GM18511 (cell line): Measurements from ENCODE around the gene PCDHB5.
"Not testable (repeated sequence)": the region's sequence is repeated elsewhere in the genome, so short reads cannot be mapped to it uniquely, and the experiment has no call there.

Experiments used
- ATAC-seq: cut with Tn5 transposase; IDR thresholded peaks from one replicate; pipeline ENCODE4 v1.9.1; 2021; ENCODE audit warnings: mild to moderate bottlenecking, moderate library complexity; ENCODE audit not compliant: unreplicated experiment

Gene PCDHB5

DNA sequence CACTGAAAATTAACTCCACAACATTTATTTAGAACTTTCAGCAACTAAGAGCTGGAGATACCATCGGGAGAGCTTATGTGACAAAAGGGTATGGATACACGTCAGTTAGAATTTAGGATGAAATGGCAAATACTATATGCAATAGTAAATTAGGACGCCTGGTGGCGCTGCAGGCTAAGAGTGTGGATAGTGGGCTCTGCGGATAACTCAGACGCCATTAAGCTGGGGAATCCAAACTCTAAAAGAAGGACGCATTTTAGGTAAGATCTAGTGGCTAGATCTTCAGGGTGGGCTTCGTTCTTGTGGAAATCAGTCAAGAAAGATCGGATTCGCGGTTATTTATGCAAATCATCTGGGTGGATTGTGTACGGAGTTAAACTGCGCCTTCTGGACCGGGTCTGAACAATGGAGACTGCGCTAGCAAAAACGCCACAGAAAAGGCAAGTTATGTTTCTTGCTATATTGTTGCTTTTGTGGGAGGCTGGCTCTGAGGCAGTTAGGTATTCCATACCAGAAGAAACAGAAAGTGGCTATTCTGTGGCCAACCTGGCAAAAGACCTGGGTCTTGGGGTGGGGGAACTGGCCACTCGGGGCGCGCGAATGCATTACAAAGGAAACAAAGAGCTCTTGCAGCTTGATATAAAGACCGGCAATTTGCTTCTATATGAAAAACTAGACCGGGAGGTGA, at the start of gene PCDHB5:
TSS of gene PCDHB5 (plus strand) at position 177 of the 688 bp plus-strand sequence. CDS start at position 406, 229 bp downstream.
- ATAC-seq: no peak

DNA sequence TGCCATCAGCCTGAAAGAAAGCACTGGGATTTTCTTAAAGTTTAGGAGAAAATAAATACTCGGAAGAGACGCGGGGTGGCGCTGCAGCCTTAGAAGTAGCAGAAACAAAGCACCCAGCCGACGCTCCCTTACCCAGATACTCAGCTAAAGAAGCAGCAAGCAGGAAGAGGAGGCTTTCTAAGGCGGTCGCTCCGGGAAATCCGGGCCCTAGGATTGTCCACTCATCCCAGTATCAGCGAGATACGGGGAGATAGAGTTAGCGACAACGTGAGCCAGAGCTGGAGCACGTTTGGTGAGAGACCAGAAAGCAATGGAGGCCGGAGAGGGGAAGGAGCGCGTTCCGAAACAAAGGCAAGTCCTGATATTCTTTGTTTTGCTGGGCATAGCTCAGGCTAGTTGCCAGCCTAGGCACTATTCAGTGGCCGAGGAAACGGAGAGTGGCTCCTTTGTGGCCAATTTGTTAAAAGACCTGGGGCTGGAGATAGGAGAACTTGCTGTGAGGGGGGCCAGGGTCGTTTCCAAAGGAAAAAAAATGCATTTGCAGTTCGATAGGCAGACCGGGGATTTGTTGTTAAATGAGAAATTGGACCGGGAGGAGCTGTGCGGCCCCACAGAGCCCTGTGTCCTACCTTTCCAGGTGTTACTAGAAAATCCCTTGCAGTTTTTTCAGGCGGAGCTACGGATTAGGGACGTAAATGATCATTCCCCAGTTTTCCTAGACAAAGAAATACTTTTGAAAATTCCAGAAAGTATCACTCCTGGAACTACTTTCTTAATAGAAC, 40.3 kb upstream of the PCDHB5 start, which contains the start of gene PCDHB2:
TSS of gene PCDHB2 (plus strand) at position 135 of the 782 bp plus-strand sequence. CDS start at position 311, 176 bp downstream.
- ATAC-seq: no peak

DNA sequence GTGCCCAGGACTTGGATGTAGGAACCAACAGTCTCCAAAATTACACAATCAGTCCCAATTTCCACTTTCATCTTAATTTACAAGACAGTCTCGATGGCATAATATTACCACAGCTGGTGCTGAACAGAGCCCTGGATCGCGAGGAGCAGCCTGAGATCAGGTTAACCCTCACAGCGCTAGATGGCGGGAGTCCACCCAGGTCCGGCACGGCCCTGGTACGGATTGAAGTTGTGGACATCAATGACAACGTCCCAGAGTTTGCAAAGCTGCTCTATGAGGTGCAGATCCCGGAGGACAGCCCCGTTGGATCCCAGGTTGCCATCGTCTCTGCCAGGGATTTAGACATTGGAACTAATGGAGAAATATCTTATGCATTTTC, 39.8 kb upstream of the PCDHB5 start:
- no peak for ATAC-seq

DNA sequence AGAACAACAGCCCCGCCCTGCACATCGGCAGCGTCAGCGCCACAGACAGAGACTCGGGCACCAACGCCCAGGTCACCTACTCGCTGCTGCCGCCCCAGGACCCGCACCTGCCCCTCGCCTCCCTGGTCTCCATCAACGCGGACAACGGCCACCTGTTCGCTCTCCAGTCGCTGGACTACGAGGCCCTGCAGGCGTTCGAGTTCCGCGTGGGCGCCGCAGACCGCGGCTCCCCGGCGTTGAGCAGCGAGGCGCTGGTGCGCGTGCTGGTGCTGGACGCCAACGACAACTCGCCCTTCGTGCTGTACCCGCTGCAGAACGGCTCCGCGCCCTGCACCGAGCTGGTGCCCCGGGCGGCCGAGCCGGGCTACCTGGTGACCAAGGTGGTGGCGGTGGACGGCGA, 38.8 kb upstream of the PCDHB5 start:
- not testable (repeated sequence) for ATAC-seq

DNA sequence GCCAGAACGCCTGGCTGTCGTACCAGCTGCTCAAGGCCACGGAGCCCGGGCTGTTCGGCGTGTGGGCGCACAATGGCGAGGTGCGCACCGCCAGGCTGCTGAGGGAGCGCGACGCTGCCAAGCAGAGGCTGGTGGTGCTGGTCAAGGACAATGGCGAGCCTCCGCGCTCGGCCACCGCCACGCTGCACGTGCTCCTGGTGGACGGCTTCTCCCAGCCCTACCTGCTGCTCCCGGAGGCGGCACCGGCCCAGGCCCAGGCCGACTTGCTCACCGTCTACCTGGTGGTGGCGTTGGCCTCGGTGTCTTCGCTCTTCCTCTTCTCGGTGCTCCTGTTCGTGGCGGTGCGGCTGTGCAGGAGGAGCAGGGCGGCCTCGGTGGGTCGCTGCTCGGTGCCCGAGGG, 38.4 kb upstream of the PCDHB5 start:
- ATAC-seq: not testable (repeated sequence)

DNA sequence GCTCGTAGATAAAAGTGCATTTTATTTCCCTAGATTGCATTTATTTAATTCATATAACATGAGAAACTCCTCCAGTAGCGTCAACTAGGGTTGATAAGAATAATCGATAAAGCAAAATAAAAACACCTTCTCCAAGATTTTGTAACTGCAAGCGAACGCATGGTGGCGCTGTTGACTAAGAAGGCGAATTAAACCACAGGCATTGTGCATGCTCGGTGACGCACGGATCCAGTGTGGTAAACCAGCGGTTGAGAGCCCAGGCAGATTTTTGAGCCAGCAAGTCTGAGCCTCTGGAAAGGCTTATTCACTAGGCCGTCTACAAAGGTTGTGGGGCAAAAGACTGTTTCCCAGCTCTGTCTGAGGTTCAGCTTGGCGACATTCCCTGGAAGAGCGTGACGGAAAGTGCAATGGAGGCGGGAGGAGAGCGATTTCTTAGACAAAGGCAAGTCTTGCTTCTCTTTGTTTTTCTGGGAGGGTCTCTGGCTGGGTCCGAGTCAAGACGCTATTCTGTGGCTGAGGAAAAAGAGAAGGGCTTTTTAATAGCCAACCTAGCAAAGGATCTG, 34.7 kb upstream of the PCDHB5 start, which contains the start of gene PCDHB3:
TSS of gene PCDHB3 (plus strand) at position 231 of the 563 bp plus-strand sequence. CDS start at position 408, 177 bp downstream.
- no peak for ATAC-seq

DNA sequence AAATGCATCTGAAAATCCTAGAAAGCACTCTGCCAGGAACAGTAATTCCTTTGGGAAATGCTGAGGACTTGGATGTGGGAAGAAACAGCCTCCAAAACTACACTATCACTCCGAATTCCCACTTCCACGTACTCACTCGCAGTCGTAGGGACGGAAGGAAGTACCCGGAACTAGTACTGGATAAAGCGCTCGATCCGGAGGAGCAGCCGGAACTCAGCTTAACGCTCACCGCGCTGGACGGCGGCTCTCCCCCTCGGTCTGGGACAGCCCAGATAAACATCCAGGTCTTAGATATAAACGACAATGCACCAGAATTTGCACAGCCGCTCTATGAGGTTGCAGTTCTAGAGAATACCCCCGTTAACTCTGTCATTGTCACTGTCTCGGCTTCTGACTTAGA, 33.9 kb upstream of the PCDHB5 start:
- ATAC-seq: no peak

DNA sequence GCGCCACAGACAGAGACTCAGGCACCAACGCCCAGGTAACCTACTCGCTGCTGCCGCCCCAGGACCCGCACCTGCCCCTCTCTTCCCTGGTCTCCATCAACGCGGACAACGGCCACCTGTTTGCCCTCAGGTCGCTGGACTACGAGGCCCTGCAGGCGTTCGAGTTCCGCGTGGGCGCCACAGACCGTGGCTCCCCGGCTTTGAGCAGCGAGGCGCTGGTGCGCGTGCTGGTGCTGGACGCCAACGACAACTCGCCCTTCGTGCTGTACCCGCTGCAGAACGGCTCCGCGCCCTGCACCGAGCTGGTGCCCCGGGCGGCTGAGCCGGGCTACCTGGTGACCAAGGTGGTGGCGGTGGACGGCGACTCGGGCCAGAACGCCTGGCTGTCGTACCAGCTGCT, 32.9 kb upstream of the PCDHB5 start:
- not testable (repeated sequence) for ATAC-seq

DNA sequence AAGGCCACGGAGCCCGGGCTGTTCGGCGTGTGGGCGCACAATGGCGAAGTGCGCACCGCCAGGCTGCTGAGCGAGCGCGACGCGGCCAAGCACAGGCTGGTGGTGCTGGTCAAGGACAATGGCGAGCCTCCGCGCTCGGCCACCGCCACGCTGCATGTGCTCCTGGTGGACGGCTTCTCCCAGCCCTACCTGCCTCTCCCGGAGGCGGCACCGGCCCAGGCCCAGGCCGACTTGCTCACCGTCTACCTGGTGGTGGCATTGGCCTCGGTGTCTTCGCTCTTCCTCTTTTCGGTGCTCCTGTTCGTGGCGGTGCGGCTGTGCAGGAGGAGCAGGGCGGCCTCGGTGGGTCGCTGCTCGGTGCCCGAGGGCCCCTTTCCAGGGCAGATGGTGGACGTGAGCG, 32.5 kb upstream of the PCDHB5 start:
- not testable (repeated sequence) for ATAC-seq

DNA sequence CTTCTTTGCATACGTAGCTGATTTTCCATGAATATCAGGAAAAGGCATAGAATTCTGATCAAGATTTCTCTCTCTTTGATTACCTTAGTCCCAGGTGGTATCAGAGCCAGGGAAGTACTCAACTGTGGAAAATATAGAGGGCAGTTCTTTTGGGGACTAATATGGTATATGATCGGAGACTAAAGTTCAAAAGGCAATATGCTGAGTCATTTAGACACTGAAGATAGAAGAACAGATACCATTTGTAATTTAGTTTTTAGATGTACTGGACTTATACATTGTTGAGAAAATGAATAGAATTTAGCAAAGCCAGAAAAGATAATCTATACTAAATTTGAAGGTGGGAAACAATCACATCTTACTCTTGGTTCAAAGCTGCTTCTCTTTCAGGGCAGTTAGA, 29.7 kb upstream of the PCDHB5 start:
- no peak for ATAC-seq

DNA sequence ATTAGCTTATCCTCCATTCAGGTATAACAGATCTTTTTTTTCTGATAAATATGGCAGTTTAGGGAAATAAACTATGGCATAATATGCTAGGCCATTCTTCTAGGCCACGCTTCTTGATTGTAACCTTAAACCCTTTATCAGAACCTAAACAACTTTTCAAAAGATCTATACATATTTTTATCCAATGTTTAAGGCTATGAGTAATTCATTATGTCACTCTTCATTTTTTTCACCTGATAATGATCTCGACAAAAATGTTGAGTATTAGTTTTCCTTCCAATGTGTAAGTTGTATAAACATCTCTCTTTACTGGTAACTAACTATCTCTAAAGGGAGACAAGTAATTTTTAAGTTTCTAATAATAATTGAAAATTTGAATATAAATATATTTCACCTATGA, 15.8 kb upstream of the PCDHB5 start:
- no peak for ATAC-seq

DNA sequence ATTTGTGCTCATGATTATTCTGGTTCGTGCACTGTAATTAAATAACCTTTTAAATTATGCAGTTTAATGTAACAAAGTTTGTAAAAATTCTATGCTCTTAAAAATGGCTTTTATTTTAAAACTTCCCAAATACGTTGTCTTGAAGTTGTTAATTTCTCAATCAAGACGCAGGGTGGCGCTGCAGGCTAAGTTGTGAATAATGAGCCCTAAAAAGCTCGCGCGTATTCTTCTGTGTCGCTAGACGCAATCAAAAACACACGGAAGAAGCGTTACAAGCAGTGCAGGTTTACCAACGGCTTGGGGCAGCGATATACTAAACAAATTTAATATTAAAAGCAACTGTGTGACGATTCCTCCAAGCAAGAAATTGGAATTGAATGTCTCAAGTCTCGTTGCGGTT, 13.4 kb upstream of the PCDHB5 start, which contains the start of gene PCDHB4:
TSS of gene PCDHB4 (plus strand) at position 256 of the 400 bp plus-strand sequence. CDS start 181 bp downstream, outside the sequence.
- ATAC-seq: no peak

DNA sequence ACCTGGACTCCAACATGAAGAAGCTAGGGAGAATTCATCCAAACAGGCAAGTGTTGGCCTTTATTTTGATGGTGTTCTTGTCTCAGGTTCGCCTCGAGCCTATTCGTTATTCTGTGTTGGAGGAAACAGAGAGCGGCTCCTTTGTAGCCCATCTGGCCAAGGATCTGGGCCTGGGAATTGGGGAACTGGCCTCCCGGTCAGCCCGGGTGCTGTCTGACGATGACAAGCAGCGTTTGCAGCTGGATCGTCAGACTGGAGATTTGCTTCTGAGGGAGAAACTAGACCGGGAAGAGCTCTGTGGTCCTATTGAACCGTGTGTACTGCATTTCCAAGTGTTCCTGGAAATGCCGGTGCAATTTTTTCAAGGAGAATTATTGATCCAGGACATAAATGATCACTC, 13.0 kb upstream of the PCDHB5 start:
- no peak for ATAC-seq

DNA sequence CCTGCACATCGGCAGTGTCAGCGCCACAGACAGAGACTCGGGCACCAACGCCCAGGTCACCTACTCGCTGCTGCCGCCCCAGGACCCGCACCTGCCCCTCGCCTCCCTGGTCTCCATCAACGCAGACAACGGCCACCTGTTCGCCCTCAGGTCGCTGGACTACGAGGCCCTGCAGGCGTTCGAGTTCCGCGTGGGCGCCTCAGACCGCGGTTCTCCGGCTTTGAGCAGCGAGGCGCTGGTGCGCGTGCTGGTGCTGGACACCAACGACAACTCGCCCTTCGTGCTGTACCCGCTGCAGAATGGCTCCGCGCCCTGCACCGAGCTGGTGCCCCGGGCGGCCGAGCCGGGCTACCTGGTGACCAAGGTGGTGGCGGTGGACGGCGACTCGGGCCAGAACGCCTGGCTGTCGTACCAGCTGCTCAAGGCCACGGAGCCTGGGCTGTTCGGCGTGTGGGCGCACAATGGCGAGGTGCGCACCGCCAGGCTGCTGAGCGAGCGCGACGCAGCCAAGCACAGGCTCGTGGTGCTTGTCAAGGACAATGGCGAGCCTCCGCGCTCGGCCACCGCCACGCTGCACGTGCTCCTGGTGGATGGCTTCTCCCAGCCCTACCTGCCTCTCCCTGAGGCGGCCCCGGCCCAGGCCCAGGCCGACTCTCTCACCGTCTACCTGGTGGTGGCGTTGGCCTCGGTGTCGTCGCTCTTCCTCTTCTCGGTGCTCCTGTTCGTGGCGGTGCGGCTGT, 11.4 kb upstream of the PCDHB5 start:
- not testable (repeated sequence) for ATAC-seq

DNA sequence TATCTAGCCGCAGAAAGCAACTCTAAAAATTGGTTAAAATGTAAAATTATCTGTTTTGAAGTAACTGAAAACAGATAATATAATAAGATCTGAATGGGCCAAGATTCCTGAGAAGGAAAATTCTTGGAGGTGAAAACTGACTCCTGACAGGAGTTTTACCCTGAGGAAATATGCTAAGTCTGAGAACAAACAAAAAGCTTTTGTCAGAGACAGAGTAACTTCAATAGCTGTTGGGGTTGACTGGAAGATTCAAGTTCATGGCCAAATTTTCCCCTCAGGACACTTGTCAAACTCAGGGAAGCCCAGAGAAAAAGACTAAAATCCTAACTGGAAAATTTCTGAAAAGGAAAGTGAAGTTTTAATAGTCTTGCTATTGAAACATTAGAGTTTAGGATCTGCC, 7.7 kb upstream of the PCDHB5 start:
- ATAC-seq: no peak

DNA sequence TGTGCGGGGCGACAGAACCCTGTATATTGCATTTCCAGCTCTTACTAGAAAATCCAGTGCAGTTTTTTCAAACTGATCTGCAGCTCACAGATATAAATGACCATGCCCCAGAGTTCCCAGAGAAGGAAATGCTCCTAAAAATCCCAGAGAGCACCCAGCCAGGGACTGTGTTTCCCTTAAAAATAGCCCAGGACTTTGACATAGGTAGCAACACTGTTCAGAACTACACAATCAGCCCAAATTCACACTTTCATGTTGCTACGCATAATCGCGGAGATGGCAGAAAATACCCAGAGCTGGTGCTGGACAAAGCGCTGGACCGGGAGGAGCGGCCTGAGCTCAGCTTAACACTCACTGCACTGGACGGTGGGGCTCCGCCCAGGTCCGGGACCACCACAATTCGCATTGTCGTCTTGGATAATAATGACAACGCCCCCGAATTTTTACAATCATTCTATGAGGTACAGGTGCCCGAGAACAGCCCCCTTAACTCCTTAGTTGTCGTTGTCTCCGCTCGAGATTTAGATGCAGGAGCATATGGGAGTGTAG, 786 bp downstream of the PCDHB5 start:
- no peak for ATAC-seq

DNA sequence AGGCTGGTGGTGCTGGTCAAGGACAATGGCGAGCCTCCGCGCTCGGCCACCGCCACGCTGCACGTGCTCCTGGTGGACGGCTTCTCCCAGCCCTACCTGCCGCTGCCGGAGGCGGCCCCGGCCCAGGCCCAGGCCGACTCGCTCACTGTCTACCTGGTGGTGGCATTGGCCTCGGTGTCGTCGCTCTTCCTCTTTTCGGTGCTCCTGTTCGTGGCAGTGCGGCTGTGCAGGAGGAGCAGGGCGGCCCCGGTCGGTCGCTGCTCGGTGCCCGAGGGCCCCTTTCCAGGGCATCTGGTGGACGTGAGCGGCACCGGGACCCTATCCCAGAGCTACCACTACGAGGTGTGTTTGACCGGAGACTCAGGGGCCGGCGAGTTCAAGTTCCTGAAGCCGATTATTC, 2.3 kb downstream of the PCDHB5 start:
- not testable (repeated sequence) for ATAC-seq

DNA sequence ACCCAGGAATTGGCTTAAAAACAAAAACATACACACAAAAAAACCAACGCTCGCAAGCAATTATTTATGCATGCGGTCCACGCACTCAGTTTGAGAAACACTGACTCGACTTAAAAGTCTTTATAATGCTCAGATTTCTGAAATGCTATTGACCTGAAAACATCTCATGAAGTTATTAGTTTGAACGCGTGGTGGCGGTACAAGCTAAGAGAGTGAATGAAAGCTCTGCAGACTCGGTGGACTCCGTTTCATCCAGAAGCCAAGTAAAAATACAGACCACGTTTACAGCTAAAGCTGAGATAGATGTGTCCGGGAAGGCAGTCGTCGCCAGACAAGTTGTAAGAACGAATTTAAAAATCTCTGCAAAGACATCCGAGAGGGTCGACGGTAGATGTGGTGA, 14.8 kb downstream of the PCDHB5 start, which contains the start of gene PCDHB6:
TSS of gene PCDHB6 (plus strand) at position 246 of the 400 bp plus-strand sequence. CDS start 201 bp downstream, outside the sequence.
- ATAC-seq: no peak

DNA sequence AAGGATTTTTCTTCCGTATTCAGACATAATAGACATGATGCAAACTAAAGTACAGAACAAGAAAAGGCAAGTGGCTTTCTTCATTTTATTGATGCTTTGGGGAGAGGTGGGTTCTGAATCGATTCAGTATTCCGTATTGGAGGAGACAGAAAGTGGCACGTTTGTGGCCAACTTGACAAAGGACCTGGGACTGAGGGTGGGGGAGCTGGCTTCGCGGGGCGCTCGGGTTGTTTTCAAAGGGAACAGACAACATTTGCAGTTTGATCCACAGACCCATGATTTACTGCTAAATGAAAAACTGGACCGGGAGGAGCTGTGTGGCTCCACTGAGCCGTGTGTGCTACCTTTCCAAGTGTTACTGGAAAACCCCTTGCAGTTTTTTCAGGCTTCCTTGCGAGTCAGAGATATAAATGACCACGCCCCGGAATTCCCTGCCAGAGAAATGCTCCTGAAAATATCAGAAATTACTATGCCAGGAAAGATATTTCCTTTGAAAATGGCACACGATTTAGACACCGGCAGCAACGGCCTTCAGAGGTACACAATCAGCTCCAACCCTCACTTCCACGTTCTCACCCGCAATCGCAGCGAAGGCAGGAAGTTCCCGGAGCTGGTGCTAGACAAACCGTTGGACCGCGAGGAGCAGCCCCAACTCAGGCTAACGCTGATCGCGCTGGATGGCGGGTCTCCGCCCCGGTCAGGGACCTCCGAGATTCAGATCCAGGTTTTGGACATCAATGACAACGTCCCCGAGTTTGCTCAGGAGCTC, 15.4 kb downstream of the PCDHB5 start:
- no peak for ATAC-seq

DNA sequence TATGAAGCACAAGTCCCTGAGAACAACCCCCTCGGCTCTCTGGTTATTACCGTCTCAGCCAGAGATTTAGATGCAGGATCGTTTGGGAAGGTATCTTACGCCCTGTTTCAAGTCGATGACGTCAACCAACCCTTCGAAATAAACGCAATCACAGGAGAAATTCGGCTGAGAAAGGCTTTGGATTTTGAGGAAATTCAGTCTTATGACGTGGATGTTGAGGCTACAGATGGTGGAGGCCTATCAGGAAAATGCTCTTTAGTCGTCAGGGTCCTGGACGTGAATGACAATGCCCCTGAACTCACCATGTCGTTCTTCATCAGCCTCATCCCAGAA, 16.0 kb downstream of the PCDHB5 start:
- no peak for ATAC-seq
